H9 (cell line): Measurements from ENCODE around the gene LHFPL2. TPM values are rescaled to one million over a fixed set of nuclear protein-coding genes. Genes with fewer than 3 reads are reported as not detected.

Experiments used
- DNase-seq: peaks from one replicate; pipeline ENCODE4 v3.0.0-alpha.2; 2017
- H2AFZ ChIP-seq: one replicate; pipeline ENCODE4 v1.6.1; 2013; ENCODE audit warnings: mild to moderate bottlenecking, low read length, control low read depth, moderate library complexity
- H2AK5ac ChIP-seq: 2 replicates; pipeline ENCODE4 v1.6.1; 2013; ENCODE audit warnings: low read length, control low read depth, mixed read lengths; ENCODE audit not compliant: insufficient read length
- H2BK120ac ChIP-seq: one replicate; pipeline ENCODE4 v1.6.1; 2013; ENCODE audit warnings: low read depth, mild to moderate bottlenecking, low read length, control low read depth, inconsistent platforms; ENCODE audit not compliant: poor library complexity, severe bottlenecking
- H2BK12ac ChIP-seq: 2 replicates; pipeline ENCODE4 v1.6.1; 2013; ENCODE audit warnings: low read length, control low read depth, mixed read lengths, low read depth; ENCODE audit not compliant: insufficient read length
- H2BK15ac ChIP-seq: 2 replicates; pipeline ENCODE4 v1.6.1; 2013; ENCODE audit warnings: low read depth, low read length, control low read depth
- H2BK20ac ChIP-seq: one replicate; pipeline ENCODE4 v1.6.1; 2013; ENCODE audit warnings: low read depth, mild to moderate bottlenecking, low read length, control low read depth, inconsistent platforms; ENCODE audit not compliant: poor library complexity, severe bottlenecking
- H2BK5ac ChIP-seq: 2 replicates; pipeline ENCODE4 v1.6.1; 2013; ENCODE audit warnings: low read length, control low read depth, mixed read lengths; ENCODE audit not compliant: insufficient read length
- H3K14ac ChIP-seq: 2 replicates; pipeline ENCODE4 v1.6.1; 2013; ENCODE audit warnings: low read length, control low read depth; ENCODE audit not compliant: insufficient read depth
- H3K18ac ChIP-seq: 2 replicates; pipeline ENCODE4 v1.6.1; 2013; ENCODE audit warnings: low read depth, mild to moderate bottlenecking, mixed read lengths, low read length, control low read depth; ENCODE audit not compliant: insufficient read length
- H3K23ac ChIP-seq: 2 replicates; pipeline ENCODE4 v1.6.1; 2013; ENCODE audit warnings: low read length, control low read depth, mixed read lengths, low read depth; ENCODE audit not compliant: insufficient read length
- H3K23me2 ChIP-seq: 2 replicates; pipeline ENCODE4 v1.6.1; 2013; ENCODE audit warnings: low read depth, mild to moderate bottlenecking, mixed read lengths, low read length, control low read depth; ENCODE audit not compliant: insufficient read length, poor library complexity, severe bottlenecking
- H3K27ac ChIP-seq: 2 replicates; pipeline ENCODE4 v1.5.1; 2013; ENCODE audit warnings: low read length, control low read depth, mixed read lengths, low read depth; ENCODE audit not compliant: insufficient read length
- H3K27me3 ChIP-seq: 2 replicates; pipeline ENCODE4 v1.6.1; 2013; ENCODE audit warnings: low read length, control low read depth, inconsistent platforms; ENCODE audit not compliant: insufficient read depth
- H3K4ac ChIP-seq: 2 replicates; pipeline ENCODE4 v1.6.1; 2013; ENCODE audit warnings: low read depth, mild to moderate bottlenecking, control low read depth, inconsistent platforms, low read length, moderate library complexity
- H3K4me1 ChIP-seq: 2 replicates; pipeline ENCODE4 v1.6.1; 2013; ENCODE audit warnings: low read length, control low read depth, inconsistent platforms; ENCODE audit not compliant: insufficient read depth
- H3K4me2 ChIP-seq: 2 replicates; pipeline ENCODE4 v1.6.1; 2013; ENCODE audit warnings: low read length, control low read depth, mixed read lengths; ENCODE audit not compliant: insufficient read length, insufficient read depth
- H3K56ac ChIP-seq: 2 replicates; pipeline ENCODE4 v1.6.1; 2013; ENCODE audit warnings: low read depth, mild to moderate bottlenecking, mixed read lengths, low read length, control low read depth; ENCODE audit not compliant: insufficient read length
- H3K79me1 ChIP-seq: 2 replicates; pipeline ENCODE4 v1.6.1; 2013; ENCODE audit warnings: low read depth, mild to moderate bottlenecking, moderate library complexity, low read length, control low read depth, inconsistent platforms; ENCODE audit not compliant: insufficient read depth, poor library complexity, severe bottlenecking
- H3K79me2 ChIP-seq: 2 replicates; pipeline ENCODE4 v1.6.1; 2013; ENCODE audit warnings: low read length, control low read depth, inconsistent platforms; ENCODE audit not compliant: insufficient read depth
- H3K9ac ChIP-seq: 2 replicates; pipeline ENCODE4 v1.6.1; 2013; ENCODE audit warnings: low read length, control low read depth, mixed read lengths; ENCODE audit not compliant: insufficient read length; ENCODE audit errors: extremely low read depth
- H3K9me3 ChIP-seq: one replicate; pipeline ENCODE4 v1.6.1; 2013; ENCODE audit warnings: low read depth, low read length, inconsistent platforms; ENCODE audit not compliant: control insufficient read depth
- H3T11ph ChIP-seq: one replicate; pipeline ENCODE4 v1.6.1; 2013; ENCODE audit warnings: mild to moderate bottlenecking, low read length, control low read depth, inconsistent platforms
- H4K20me1 ChIP-seq: one replicate; pipeline ENCODE4 v1.6.1; 2013; ENCODE audit not compliant: control insufficient read depth, insufficient read length, insufficient read depth
- H4K5ac ChIP-seq: 2 replicates; pipeline ENCODE4 v1.6.1; 2013; ENCODE audit warnings: low read depth, mild to moderate bottlenecking, mixed read lengths, low read length, control low read depth; ENCODE audit not compliant: insufficient read length
- H4K8ac ChIP-seq: replicated peaks from 2 replicates; pipeline ENCODE4 v1.6.1; 2013; ENCODE audit warnings: low read length, control low read depth, mixed read lengths, low read depth; ENCODE audit not compliant: insufficient read length
- H4K91ac ChIP-seq: 2 replicates; pipeline ENCODE4 v1.6.1; 2013; ENCODE audit warnings: low read depth, mild to moderate bottlenecking, moderate library complexity, mixed read lengths, low read length, control low read depth; ENCODE audit not compliant: insufficient read length
- H3K27ac Mint-ChIP-seq, 3 experiments: 2 replicates in 2 of 3; 3 replicates in 1 of 3; pipeline ENCODE4 v1.8.0; 2020 to 2021; ENCODE audit warnings: mixed read lengths in 3 of 3, mild to moderate bottlenecking in 1 of 3, moderate library complexity in 1 of 3
- H3K27me3 Mint-ChIP-seq: 2 replicates; pipeline ENCODE4 v1.8.0; 2021; ENCODE audit warnings: low read depth, mild to moderate bottlenecking, moderate library complexity, mixed read lengths
- H3K36me3 Mint-ChIP-seq, 3 experiments: 2 replicates in 2 of 3; 3 replicates in 1 of 3; pipeline ENCODE4 v1.8.0; 2020 to 2021; ENCODE audit warnings: low read depth in 3 of 3, mixed read lengths in 3 of 3; ENCODE audit not compliant: insufficient read depth in 1 of 3
- H3K4me1 Mint-ChIP-seq, 2 experiments: 2 replicates each; pipeline ENCODE4 v1.8.0; 2020; ENCODE audit warnings: mixed read lengths in 2 of 2
- H3K4me3 Mint-ChIP-seq, 2 experiments: 2 replicates in 1 of 2; 3 replicates in 1 of 2; pipeline ENCODE4 v1.8.0; 2020 to 2021; ENCODE audit warnings: mild to moderate bottlenecking in 2 of 2, mixed read lengths in 2 of 2, moderate library complexity in 1 of 2
- H3K9me3 Mint-ChIP-seq, 2 experiments: 2 replicates in 1 of 2; 3 replicates in 1 of 2; pipeline ENCODE4 v1.8.0; 2020; ENCODE audit warnings: mild to moderate bottlenecking in 2 of 2, mixed read lengths in 2 of 2, moderate library complexity in 1 of 2
- WGBS: extraction: QIAGEN DNeasy Blood & Tissue Kit; methylation state at CpG from one replicate; pipeline ENCODE4 v1.1.7; 2013; ENCODE audit warnings: missing lambda C conversion rate, low lambda C conversion rate, mixed read lengths; ENCODE audit not compliant: insufficient read length; ENCODE audit errors: extremely low coverage; 5-methylcytosine and 5-hydroxymethylcytosine counted together
- total RNA-seq: library from RNA; stranded (reverse); gene quantifications from 2 replicates; pipeline ENCODE4 v1.2.1, GENCODE V29; 2021
- TF ChIP-seq, protein P1 (sequence below): fragments of 200-600 bp; sonication (generic); conservative IDR thresholded peaks from 3 replicates; pipeline ENCODE4 v1.8.0; 2021; ENCODE audit warnings: antibody characterized with exemption, mild to moderate bottlenecking

LHFPL2 gene
- total RNA-seq, 1 experiment from 2014 or later, result 26.3 TPM

- Mint-ChIP-seq H3K4me1 (peaks cover 47 to 58% of the 10 kb centered on the region in 2 experiments), H3K27me3 (no peaks in the 10 kb centered on the region)
- no peak overlapping the region for H3K27ac ChIP-seq
Observed at GRCh38 chr5:78538240-78538850, 110.2 kb downstream of the LHFPL2 start.

More at GRCh38 chr5:78538240-78538850, 110.2 kb downstream of the LHFPL2 start:
- Histone ChIP-seq H2BK15ac (no peak overlapping the region), H2AK5ac (no peak overlapping the region), H3K9ac (no peak overlapping the region), H3T11ph (no peak overlapping the region), H3K18ac (no peak overlapping the region), H3K9me3 (no peaks in the 10 kb centered on the region), H3K23ac (no peak overlapping the region), H3K4me2 (no peak overlapping the region), H4K20me1 (no peaks in the 10 kb centered on the region), H3K27me3 (no peaks in the 10 kb centered on the region), H3K14ac (no peak overlapping the region), H3K79me2 (no peaks in the 10 kb centered on the region; the same call in 1 of the 2 replicates), H3K23me2 (no peaks in the 10 kb centered on the region), H2BK12ac (no peak overlapping the region), H2BK120ac (no peak overlapping the region), H3K4me1 (peaks cover 10% of the 10 kb centered on the region), H3K79me1 (no peaks in the 10 kb centered on the region), H3K56ac (no peak overlapping the region), H4K91ac (no peak overlapping the region), H4K8ac (no peak overlapping the region), H2BK20ac (no peak overlapping the region), H3K4ac (no peak overlapping the region), H2AFZ (no peak overlapping the region), H4K5ac (no peak overlapping the region), H2BK5ac (no peak overlapping the region)
- TF ChIP-seq, protein P1, sequence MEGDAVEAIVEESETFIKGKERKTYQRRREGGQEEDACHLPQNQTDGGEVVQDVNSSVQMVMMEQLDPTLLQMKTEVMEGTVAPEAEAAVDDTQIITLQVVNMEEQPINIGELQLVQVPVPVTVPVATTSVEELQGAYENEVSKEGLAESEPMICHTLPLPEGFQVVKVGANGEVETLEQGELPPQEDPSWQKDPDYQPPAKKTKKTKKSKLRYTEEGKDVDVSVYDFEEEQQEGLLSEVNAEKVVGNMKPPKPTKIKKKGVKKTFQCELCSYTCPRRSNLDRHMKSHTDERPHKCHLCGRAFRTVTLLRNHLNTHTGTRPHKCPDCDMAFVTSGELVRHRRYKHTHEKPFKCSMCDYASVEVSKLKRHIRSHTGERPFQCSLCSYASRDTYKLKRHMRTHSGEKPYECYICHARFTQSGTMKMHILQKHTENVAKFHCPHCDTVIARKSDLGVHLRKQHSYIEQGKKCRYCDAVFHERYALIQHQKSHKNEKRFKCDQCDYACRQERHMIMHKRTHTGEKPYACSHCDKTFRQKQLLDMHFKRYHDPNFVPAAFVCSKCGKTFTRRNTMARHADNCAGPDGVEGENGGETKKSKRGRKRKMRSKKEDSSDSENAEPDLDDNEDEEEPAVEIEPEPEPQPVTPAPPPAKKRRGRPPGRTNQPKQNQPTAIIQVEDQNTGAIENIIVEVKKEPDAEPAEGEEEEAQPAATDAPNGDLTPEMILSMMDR, result no peak
- Mint-ChIP-seq H3K4me3 (no peak overlapping the region), H3K27ac (no peak overlapping the region), H3K9me3 (no peaks in the 10 kb centered on the region), H3K36me3 (peaks cover 0 to 4% (median 0%) of the 10 kb centered on the region in 3 experiments; a peak in 1 of 7 replicates)
- DNase-seq, result no peak
- no CpG with 5 or more reads among the region's 3 CpGs for WGBS
